ENCODE data around the gene ITPKB.
"Not testable (repeated sequence)": the region's sequence is repeated elsewhere in the genome, so short reads cannot be mapped to it uniquely, and the experiment has no call there.

Gene ITPKB

DNA sequence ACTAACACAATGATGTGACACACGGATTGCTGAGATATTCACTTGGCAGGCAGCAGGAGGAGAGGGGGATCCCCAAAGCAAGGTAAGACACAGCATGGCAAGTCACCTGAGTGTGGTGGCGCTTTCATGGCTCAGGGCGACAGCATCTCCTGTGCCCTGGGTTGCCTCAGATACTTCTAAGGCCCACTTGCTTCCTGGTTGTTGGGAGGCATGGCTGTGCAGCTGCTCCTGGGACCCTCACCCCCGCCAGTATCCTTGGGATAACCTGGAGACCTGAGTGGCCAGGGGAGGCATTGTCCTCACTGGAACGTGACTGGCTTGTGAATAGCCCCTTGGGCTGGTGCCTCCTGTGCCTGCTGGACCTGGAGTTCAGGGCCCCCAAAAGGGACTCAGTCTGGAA is 120.7 kb downstream of the ITPKB start:
- no peak overlapping the region for H3K4me3 Mint-ChIP-seq
- H3K27ac Mint-ChIP-seq = no peak overlapping the region
- no peaks in the 10 kb centered on the region for H3K36me3 Mint-ChIP-seq
- H3K9me3 Mint-ChIP-seq = no peaks in the 10 kb centered on the region
- H3K27me3 Mint-ChIP-seq = no peaks in the 10 kb centered on the region
- H3K4me1 Mint-ChIP-seq = no peaks in the 10 kb centered on the region

DNA sequence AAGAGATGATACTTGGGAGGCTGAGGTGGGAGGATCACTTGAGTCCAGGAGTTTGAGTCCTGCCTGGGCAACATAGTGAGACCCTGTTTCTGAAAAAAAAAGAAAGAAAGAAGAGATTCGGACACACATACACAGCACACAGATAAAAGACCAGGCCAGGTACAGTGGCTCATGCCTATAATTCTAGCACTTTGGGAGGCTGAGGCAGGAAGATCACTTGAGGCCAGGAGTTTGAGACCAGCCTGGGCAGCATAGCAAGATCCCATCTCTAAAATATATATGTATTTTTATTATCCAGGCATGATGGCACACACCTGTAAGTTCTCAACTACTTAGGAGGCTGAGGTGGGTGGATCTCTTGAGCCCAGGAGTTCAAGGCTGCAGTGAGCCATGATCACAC is 121.4 kb downstream of the ITPKB start:
- H3K9me3 Mint-ChIP-seq, H3K36me3 Mint-ChIP-seq, H3K4me1 Mint-ChIP-seq, H3K4me3 Mint-ChIP-seq, H3K27ac Mint-ChIP-seq, H3K27me3 Mint-ChIP-seq: not testable (repeated sequence)

DNA sequence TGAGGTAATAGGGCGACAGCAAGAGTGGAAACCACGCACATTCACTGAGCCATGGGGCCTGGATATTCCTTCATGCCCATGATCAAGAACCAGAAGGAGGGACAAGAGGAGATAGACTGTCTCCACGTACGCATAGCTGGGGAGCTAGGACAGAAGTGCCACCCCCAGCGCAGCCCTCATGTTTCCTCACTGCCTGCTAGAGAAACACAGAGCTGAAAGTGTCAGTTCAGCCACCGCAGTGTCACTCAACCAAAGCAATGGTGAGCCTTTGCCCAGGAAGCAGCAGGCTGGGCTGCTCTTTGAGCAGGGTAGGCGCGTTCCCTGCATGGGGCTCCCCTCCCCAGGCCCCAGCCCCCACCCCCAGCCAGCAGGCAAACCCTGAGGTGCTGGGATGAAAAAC is 122.0 kb downstream of the ITPKB start:
- Mint-ChIP-seq H3K4me1 (no peaks in the 10 kb centered on the region), H3K27me3 (no peaks in the 10 kb centered on the region), H3K9me3 (no peaks in the 10 kb centered on the region), H3K4me3 (no peak overlapping the region), H3K27ac (no peak overlapping the region), H3K36me3 (no peaks in the 10 kb centered on the region)

DNA sequence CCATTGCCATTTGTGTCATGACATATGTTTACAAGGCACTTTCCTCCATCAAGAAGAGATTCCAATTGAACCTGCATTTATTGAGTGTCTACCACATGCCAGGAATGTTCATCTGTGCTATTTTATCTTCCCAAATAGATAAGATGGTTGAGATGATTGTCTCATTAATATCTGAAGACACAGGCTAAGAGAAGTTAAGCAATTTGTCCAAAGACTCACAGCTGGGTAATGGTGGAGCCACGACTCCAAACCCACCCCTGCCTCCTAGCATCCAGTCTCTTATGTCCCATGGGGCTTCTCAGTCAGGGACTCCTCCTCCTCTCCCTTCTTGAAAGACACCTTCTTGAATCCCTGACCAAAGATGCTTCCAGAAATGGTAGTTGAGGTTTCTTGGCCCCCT is 122.4 kb downstream of the ITPKB start:
- H3K36me3 Mint-ChIP-seq = no peaks in the 10 kb centered on the region
- H3K27ac Mint-ChIP-seq = no peak overlapping the region
- H3K27me3 Mint-ChIP-seq = no peaks in the 10 kb centered on the region
- no peaks in the 10 kb centered on the region for H3K4me1 Mint-ChIP-seq
- H3K9me3 Mint-ChIP-seq = no peaks in the 10 kb centered on the region
- no peak overlapping the region for H3K4me3 Mint-ChIP-seq

DNA sequence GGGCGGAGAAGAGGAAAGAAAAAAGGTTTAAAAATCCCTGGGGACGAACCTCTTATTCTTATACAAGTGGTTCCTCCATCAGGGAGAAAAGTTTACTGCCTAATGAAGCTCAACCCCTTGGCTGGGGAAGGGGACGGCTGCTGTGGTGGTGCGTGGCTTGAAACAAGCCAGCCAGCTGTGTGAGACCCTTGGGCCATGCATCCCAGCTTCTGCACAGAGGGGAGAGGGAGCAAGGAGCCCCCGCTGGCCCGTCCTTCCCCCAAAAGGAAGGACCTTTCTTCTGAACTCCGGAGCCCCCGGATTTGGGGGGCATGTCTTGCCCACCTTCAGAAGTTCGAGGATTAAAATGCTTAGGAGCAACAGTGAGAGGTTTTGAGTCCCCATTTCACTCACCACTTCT is 123.2 kb downstream of the ITPKB start:
- Mint-ChIP-seq H3K27ac (no peak overlapping the region), H3K9me3 (no peaks in the 10 kb centered on the region), H3K4me3 (no peak overlapping the region), H3K4me1 (no peaks in the 10 kb centered on the region), H3K27me3 (no peaks in the 10 kb centered on the region), H3K36me3 (no peaks in the 10 kb centered on the region)

DNA sequence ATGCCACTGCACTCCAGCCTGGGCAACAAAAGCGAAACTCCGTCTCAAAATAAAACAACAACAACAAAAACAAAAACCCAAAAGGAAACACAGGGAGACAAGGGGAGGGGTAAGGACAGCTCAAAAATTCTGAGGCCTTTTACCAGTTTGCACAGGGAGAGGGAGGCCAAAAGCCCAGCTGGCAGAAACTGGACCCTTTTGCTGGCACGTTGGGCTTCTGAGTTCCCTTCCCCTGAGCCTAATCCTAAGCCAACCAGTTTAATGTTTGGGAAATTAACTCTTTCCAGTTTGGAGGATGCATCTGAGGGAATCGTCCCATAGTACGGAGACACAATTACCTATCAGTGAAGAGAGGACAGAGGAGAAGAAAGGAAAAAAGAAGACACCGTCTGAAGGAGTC is 127.1 kb downstream of the ITPKB start:
- H3K4me1 Mint-ChIP-seq, H3K27ac Mint-ChIP-seq, H3K36me3 Mint-ChIP-seq, H3K4me3 Mint-ChIP-seq, H3K9me3 Mint-ChIP-seq, H3K27me3 Mint-ChIP-seq: not testable (repeated sequence)

DNA sequence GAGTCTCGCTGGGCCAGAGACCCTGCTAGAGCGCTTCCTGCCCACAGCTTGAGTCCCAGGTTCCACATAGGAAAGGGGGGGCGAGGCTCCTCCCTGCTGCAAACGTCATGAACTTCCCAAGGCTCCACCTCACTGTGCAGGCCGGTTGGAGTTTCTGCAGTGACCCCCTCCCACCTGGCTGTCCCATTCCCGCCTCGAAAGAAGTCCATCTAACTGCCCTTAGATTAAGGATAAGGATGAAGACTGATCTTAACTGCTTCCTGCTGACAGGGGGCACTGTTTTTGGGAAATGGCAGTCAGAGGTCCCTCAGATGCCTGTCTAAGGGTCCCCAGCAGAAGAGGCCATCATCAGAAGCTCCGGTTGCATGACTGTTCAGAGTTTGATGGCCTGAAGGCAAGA is 127.8 kb downstream of the ITPKB start:
- Mint-ChIP-seq H3K4me1 (no peaks in the 10 kb centered on the region), H3K9me3 (no peaks in the 10 kb centered on the region), H3K27ac (no peak overlapping the region), H3K36me3 (no peaks in the 10 kb centered on the region), H3K27me3 (peaks cover 1% of the 10 kb centered on the region), H3K4me3 (no peak overlapping the region)

DNA sequence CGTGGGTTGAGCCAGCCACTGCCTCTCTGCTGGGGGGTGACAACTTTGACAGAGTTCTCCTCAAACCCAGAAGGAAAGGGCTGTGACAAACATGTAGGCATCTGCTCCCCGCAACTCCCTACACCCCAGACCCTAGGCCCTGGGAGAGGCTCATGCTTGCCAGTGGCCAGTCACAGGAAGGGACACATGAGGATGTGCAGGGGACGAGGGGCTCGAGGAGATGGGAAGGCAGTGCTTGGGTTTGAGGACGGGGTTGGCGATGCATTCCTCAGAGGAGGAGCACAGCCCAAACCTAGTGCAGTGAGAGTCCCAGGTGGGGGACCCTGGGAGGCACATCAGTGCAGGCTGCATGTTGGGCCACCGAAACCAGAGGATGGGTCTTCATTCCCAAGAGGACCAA is 128.4 kb downstream of the ITPKB start:
- Mint-ChIP-seq H3K4me3 (no peak overlapping the region), H3K9me3 (no peaks in the 10 kb centered on the region), H3K36me3 (no peaks in the 10 kb centered on the region), H3K27ac (no peak overlapping the region), H3K27me3 (peaks cover 1% of the 10 kb centered on the region), H3K4me1 (no peaks in the 10 kb centered on the region)

DNA sequence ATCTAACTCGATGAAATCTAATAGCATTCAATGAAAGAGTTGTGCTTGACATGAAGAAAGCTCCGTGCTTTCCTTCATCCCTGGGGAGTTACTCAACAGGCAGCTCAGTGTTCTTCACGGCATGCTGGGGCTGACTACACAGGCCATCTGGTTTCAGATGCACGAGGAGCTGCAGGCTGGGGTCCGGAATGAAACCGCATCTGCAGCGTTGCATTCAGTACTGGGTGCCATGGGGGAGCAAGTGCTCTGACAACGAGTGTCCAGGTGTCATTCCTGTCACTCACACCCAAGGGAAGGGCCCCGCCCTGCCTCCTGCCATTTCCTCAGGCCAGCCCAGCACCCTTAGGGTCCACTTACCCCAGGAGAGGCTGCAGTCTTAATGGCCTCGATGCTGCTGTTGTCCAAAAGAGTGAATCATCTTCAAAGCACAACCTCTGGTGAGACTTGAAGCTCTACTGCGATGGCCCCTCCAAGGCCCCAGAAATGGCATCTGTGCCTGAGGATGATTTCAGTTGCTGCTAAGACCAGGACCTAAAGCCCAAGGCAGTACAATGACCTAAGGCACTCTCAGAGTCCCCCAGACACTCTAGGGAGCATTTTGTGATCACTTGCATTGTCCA is 129.1 kb downstream of the ITPKB start:
- Mint-ChIP-seq H3K36me3 (no peaks in the 10 kb centered on the region), H3K4me3 (no peak overlapping the region), H3K27ac (no peak overlapping the region), H3K27me3 (peaks cover 1% of the 10 kb centered on the region), H3K4me1 (no peaks in the 10 kb centered on the region), H3K9me3 (no peaks in the 10 kb centered on the region)

DNA sequence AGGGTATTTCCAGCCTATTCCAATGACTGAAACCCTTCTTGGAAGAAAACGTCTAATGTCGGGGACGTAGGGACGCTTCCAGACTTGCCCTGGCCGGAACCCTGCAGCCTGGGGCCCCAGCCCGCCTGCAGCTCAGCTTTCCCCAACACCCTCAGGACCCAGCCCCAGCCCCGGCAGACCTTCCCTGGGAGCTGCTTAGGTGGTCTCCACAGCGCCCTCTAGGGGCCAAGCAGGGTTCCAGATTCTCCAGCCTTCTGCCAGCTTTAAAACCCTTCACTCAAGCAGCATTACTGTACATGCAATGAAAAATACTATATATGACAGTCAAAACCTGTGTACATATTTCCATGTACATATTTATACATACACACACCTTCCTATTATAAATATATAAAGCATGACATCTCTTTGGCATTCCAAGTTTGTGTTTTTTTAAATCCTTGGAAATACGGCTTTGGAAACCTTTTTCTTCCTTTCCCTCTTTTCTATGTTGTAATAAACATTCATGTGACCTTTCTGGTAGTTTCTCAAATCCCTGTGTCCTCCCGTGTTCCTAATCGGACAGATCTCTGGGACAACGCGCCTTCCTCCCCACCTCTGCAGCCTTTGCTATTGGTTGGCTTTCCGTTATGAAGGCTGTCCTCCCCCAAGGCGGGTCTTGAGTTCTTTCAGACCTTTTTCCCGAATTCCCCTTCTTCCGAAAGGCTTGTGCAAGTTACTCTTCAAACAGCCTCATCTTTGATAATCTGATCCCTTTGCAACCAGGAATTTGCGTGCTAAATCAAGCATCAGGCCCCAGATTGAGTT is 130.2 kb downstream of the ITPKB start:
- H3K27me3 Mint-ChIP-seq = peaks cover 1% of the 10 kb centered on the region
- H3K27ac Mint-ChIP-seq = no peak overlapping the region
- H3K4me1 Mint-ChIP-seq = no peaks in the 10 kb centered on the region
- H3K9me3 Mint-ChIP-seq = no peaks in the 10 kb centered on the region
- H3K36me3 Mint-ChIP-seq = no peaks in the 10 kb centered on the region
- no peak overlapping the region for H3K4me3 Mint-ChIP-seq

DNA sequence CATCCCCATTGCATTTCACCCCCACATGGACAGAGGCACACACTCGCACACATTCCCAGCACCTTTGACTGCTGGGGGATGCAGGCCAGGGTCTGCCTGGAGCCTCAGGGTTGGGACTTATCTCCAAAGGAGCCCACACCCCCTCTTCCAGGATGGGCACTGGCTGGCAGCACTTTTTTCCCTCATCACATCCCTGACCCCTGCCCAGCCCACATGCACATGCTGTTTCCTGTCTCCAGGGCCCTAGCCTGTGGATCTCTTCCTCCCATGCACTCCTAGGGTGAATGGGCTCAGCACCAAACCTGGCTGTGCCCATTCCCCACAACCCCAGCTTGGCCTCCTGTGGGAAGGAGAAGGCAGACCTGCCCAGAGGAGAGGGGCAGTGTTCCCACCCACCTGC is 131.3 kb downstream of the ITPKB start:
- Mint-ChIP-seq H3K36me3 (no peaks in the 10 kb centered on the region), H3K27ac (no peak overlapping the region), H3K4me3 (no peak overlapping the region), H3K9me3 (no peaks in the 10 kb centered on the region), H3K27me3 (peaks cover 1% of the 10 kb centered on the region), H3K4me1 (no peaks in the 10 kb centered on the region)

DNA sequence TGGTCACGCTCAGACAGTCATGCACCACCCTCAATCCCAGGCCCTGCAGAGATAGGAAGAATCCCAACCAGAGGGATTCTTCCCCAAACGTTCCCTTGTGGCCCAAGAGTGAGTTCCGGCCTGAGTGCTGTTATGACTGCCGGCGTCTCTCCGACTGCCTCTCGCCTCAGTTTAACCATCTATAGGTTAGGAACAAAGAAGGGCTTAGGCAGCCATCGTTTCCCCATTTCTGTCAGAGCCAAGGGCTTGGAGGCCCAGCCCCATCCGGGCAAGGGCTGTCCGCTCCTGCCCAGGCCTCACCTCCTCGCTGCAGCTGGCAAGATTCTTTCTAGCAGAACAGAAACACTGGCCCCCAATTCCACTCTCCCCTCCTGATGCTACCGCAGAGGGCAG is 131.8 kb downstream of the ITPKB start:
- H3K4me3 Mint-ChIP-seq = no peak overlapping the region
- peaks cover 1% of the 10 kb centered on the region for H3K27me3 Mint-ChIP-seq

DNA sequence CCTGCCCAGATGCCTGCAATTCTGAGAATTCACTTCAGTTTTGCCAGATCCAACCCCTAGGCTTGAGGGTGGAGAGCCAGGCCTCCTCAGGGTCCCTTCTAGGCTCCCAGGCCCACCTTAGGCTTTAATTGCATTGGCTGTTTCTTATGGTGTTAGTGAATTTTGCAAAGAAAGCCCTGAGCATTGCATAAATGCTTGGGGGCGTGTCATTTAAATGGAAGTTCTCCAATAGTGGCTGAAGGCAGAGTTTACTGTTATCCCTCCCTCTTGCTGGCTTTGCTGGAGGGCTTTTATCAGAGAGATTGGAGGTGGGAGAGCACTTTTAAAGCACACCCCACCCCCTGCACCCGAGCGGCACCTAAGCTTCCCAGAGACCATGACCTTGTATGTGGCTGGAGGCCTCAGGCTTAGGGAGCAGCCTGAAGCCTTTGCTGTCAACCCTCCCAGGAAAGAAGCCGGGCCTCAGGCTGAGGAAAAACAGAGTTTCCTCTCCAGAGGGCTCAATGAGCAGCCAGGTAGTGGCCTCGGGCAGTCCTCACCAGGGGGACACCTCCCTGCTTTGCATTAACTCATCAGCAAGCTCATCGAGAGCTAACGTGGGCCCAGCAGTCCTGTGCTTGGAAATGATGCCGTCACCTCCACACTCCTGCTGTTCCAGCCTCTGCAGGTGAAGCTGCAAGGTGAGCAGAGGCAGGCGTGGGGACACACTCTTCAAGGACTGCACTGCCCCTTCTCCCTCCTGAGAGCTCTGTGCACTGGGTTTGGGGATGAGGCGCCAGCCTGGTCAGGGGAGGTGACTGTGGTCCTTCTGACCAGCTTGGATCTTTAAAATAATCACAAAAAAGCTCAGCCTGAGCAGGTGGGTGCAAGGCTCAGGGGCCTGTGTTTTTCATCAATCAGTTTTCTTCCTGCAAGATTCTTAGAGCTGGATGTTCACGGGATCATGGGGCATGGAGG is 132.5 kb downstream of the ITPKB start:
- H3K4me1 Mint-ChIP-seq = no peaks in the 10 kb centered on the region
- H3K4me3 Mint-ChIP-seq = no peak overlapping the region
- H3K27me3 Mint-ChIP-seq = peaks cover 1% of the 10 kb centered on the region
- H3K9me3 Mint-ChIP-seq = no peaks in the 10 kb centered on the region
- no peaks in the 10 kb centered on the region for H3K36me3 Mint-ChIP-seq
- no peak overlapping the region for H3K27ac Mint-ChIP-seq

More for the DNA sequence above, 131.8 kb downstream of the ITPKB start:
- Mint-ChIP-seq H3K36me3 (no peaks in the 10 kb centered on the region), H3K9me3 (no peaks in the 10 kb centered on the region), H3K4me1 (no peaks in the 10 kb centered on the region), H3K27ac (no peak overlapping the region)

DNA sequence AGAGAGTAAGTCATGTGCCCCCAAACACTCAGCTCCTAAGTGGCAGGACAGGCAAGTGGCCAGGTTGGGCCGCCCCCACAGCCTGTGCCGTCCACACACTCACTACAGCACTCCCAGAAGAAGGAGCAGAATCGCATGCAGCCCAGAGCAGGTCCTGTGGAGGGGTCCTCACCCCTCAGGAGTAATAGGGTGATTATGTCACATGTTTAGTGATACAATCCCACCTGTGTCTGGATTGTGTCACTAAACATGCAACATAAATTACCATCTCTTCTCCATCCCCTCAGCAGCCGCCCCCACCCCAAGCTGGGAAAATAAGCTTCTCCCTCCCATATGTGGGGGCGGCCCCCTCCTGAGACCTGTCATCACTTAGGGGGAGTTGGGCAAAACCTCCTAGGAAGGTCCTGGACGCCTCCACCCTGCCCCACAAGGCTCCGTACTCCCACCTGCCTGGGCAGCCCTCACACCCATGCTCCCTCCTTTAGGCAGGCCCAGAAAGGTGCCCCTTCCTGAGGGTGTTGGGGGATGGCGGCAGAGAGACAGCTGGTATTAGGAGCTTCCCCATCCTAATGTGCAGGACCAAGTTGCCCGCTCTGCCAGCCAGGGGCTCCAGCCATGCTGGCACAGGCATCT is 133.6 kb downstream of the ITPKB start:
- Mint-ChIP-seq H3K4me1 (no peaks in the 10 kb centered on the region), H3K27me3 (peaks cover 1% of the 10 kb centered on the region), H3K27ac (no peak overlapping the region), H3K9me3 (no peaks in the 10 kb centered on the region), H3K36me3 (no peaks in the 10 kb centered on the region), H3K4me3 (no peak overlapping the region)

DNA sequence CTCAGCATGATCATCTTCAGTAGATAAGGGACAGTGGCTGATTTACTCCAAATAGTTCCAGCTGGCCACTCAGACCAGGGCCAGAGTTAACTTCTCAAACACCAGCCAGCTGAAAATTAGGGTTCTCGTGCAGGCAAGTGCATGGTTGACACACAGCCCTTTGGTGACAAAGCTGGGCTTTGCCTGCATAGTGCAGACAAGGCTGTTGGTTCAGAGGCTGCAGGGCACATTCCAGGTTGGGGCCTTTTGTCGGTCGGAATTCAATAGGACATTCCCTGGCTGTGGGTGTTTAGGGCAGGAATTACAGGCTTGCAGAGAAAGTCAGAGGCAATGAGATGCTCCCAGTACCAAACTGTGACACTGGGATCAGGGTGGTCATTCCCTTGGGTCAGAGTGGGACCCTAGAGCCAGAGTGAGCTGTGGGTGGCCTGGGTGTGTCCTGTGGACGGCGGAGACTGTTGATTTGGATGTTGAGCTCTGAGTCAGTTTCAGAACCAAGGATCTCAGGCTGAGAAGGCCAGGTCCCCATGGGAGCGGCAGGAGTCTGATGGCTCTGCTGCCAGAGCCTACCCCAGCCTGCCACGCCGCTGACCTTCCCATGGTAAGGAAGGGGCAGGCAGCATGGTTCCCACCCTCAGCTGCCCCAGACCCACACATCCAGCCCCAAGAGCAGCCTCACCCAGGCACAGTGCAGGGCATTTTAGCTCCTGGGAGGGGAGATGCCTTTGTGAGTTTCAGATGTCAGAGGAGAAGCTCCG is 134.3 kb downstream of the ITPKB start:
- no peak overlapping the region for H3K4me3 Mint-ChIP-seq
- no peak overlapping the region for H3K27ac Mint-ChIP-seq
- H3K36me3 Mint-ChIP-seq = no peaks in the 10 kb centered on the region
- peaks cover 1% of the 10 kb centered on the region for H3K27me3 Mint-ChIP-seq
- no peaks in the 10 kb centered on the region for H3K9me3 Mint-ChIP-seq
- H3K4me1 Mint-ChIP-seq = no peaks in the 10 kb centered on the region
